ENCODE results near the gene ETV5. TPM values are rescaled to one million over a fixed set of nuclear protein-coding genes. Genes with fewer than 3 reads are reported as not detected.
A peak's percentile ranks its signal among the peaks of the same experiment; 100 is the strongest.

ETV5 gene
- total RNA-seq, 1 donor from 2014 or later, result 22.9 TPM

GRCh38 chr3:186123012-186123411 is 14.1 kb upstream of the ETV5 start:
- Mint-ChIP-seq H3K27me3 (ENCODE audit: low read depth) (peaks cover 16% of the 10 kb centered on the region), H3K27ac (ENCODE audit: unreplicated experiment) (no peak overlapping the region), H3K9me3 (ENCODE audit: low read depth) (no peaks in the 10 kb centered on the region), H3K36me3 (ENCODE audit: low read depth) (peaks cover 1% of the 10 kb centered on the region), H3K4me1 (ENCODE audit: low read depth) (peaks cover 37% of the 10 kb centered on the region), H3K4me3 (ENCODE audit: unreplicated experiment) (no peak overlapping the region)
- no peak for TF ChIP-seq CTCF (IDR thresholded peaks at IDR 0.05)
- DNase-seq (ENCODE audit: low spot score), result no peak

- peak overlapping the region; percentile 34 for H3K27ac Mint-ChIP-seq (ENCODE audit: unreplicated experiment)
- H3K4me3 Mint-ChIP-seq (ENCODE audit: unreplicated experiment), result no peak overlapping the region
- no peaks in the 10 kb centered on the region for H3K9me3 Mint-ChIP-seq (ENCODE audit: low read depth)
- peaks cover 22% of the 10 kb centered on the region for H3K27me3 Mint-ChIP-seq (ENCODE audit: low read depth)
- peaks cover 37% of the 10 kb centered on the region for H3K4me1 Mint-ChIP-seq (ENCODE audit: low read depth)
- DNase-seq (ENCODE audit: low spot score), result no peak
- H3K36me3 Mint-ChIP-seq (ENCODE audit: low read depth), result peaks cover 1% of the 10 kb centered on the region
- no peak for TF ChIP-seq CTCF (IDR thresholded peaks at IDR 0.05)
Measured at GRCh38 chr3:186121968-186122367, 13.1 kb upstream of the ETV5 start.

GRCh38 chr3:186121278-186121677 is 12.4 kb upstream of the ETV5 start:
- Mint-ChIP-seq H3K9me3 (ENCODE audit: low read depth) (no peaks in the 10 kb centered on the region), H3K4me3 (ENCODE audit: unreplicated experiment) (no peak overlapping the region), H3K27ac (ENCODE audit: unreplicated experiment) (no peak overlapping the region), H3K36me3 (ENCODE audit: low read depth) (peaks cover 1% of the 10 kb centered on the region), H3K4me1 (ENCODE audit: low read depth) (peaks cover 37% of the 10 kb centered on the region), H3K27me3 (ENCODE audit: low read depth) (peaks cover 27% of the 10 kb centered on the region)
- no peak for TF ChIP-seq CTCF (IDR thresholded peaks at IDR 0.05)
- no peak for DNase-seq (ENCODE audit: low spot score)

GRCh38 chr3:186119499-186119898 is 10.6 kb upstream of the ETV5 start:
- no peak overlapping the region for H3K27ac Mint-ChIP-seq (ENCODE audit: unreplicated experiment)
- peaks cover 35% of the 10 kb centered on the region for H3K27me3 Mint-ChIP-seq (ENCODE audit: low read depth)
- DNase-seq (ENCODE audit: low spot score), result no peak
- H3K36me3 Mint-ChIP-seq (ENCODE audit: low read depth), result peaks cover 1% of the 10 kb centered on the region
- H3K4me3 Mint-ChIP-seq (ENCODE audit: unreplicated experiment), result no peak overlapping the region
- H3K4me1 Mint-ChIP-seq (ENCODE audit: low read depth), result peaks cover 32% of the 10 kb centered on the region
- H3K9me3 Mint-ChIP-seq (ENCODE audit: low read depth), result no peaks in the 10 kb centered on the region
- no peak for TF ChIP-seq CTCF (IDR thresholded peaks at IDR 0.05)

- DNase-seq (ENCODE audit: low spot score), result no peak
- Mint-ChIP-seq H3K27me3 (ENCODE audit: low read depth) (peaks cover 39% of the 10 kb centered on the region), H3K9me3 (ENCODE audit: low read depth) (no peaks in the 10 kb centered on the region)
Measured at GRCh38 chr3:186118692-186119091, 9.8 kb upstream of the ETV5 start.

More at GRCh38 chr3:186118692-186119091, 9.8 kb upstream of the ETV5 start:
- H3K4me1 Mint-ChIP-seq (ENCODE audit: low read depth), result peaks cover 24% of the 10 kb centered on the region
- peaks cover 1% of the 10 kb centered on the region for H3K36me3 Mint-ChIP-seq (ENCODE audit: low read depth)
- TF ChIP-seq CTCF (IDR thresholded peaks at IDR 0.05), result no peak
- no peak overlapping the region for H3K4me3 Mint-ChIP-seq (ENCODE audit: unreplicated experiment)
- no peak overlapping the region for H3K27ac Mint-ChIP-seq (ENCODE audit: unreplicated experiment)

Data from chondrocyte (in vitro differentiated cells).